Activated T-helper 1 cell treated with anti-CD3 and anti-CD28 coated beads, Interleukin-2, amount 50 U/mL, for 16 hours (primary cell): Measurements from ENCODE around the gene ARF4.
"Not testable (repeated sequence)": the region's sequence is repeated elsewhere in the genome, so short reads cannot be mapped to it uniquely, and the experiment has no call there.

Source experiments
- DNase-seq, 2 donors: peaks; one replicate each; pipeline ENCODE4 v3.0.0-alpha.2; 2020; ENCODE audit warnings: low read depth in 1 of 2, low spot score in 1 of 2

The ARF4 gene

GRCh38 chr3:57597127-57597923 is at the start of gene ARF4:
Gene ARF4, minus strand, starts transcription at chr3:57597344. Its CDS starts 204 bp downstream, at chr3:57597140.
- DNase-seq: peak; percentile 97 to 100

- DNase-seq: no peak
These were observed 49.6 kb upstream of the ARF4 start for GRCh38 chr3:57646723-57647122.

DNA sequence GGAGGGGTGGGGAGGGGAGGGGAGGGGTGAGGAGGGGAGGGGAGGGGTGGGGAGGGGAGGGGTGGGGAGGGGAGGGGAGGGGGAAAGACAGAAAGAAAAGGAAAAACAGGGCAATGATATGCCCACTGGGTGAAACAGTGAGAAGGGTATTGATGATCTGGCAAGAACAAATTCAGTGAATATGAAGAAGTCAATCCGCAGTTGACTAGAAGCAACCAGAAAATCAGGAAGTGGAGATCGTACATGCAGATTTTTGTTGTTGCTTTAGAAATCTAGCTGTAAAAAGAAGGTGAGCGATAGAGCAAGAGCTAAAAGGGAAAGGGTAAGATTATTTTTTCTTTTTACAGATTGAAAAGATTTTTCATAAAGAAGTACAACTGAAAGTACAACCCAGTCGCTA is 47.6 kb upstream of the ARF4 start:
- no peak for DNase-seq

DNA sequence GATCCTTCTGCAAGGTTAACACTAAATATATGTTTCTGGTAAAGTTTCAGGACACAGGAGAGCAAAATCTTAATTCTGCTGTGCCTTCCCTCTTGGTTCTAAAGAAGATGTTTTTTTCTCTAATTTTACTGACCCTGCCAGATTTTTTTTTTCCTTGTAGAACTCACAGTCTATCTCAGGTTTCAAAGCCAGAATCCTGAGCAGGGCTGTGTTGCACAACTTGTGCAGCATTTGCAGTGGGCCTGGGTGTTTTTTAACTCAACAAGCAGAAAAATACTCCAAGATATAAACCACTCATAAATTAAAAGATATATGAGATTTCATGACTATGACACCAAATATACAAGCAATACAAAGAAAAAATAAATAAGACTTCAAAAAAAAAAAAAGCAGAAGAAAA is 40.2 kb upstream of the ARF4 start:
- no peak for DNase-seq

DNA sequence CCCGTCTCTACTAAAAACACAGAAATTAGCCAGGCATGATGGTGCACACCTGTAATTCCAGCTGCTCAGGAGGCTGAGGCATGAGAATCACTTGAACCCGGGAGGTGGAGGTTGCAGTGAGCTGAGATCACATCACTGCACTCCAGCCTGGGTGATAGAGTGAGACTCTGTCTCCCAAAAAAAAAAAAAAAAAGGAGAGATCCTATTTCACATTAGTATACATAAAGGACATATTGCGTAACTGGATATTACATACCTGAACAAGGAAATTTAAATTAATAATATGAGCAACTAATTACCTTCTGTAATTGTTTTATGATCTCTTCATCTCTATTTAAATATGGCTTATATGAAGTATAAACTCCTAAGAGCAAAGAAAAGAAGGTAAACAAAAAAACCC is 37.1 kb upstream of the ARF4 start:
- DNase-seq: not testable (repeated sequence)

GRCh38 chr3:57627976-57628375 is 30.8 kb upstream of the ARF4 start:
- no peak for DNase-seq

DNA sequence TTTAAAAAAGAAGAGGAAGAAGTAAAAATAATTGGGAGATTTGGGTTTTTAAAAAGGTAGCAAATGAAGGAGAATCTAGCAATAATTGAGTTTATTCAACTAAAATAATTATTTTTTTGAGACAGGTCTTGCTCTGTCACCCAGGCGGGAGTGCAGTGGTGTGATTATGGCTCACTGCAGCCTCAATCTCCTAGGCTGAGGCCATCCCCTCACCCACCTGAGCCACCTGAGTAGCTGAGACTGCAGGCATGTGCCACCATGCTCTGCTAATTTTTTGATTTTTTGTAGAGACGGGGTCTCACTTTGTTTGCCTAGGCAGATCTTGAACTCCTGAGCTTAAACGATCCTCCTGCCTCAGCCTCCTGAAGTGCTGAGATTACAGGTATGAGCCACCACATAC is 27.7 kb upstream of the ARF4 start:
- no peak for DNase-seq

- no peak for DNase-seq
These were observed 25.2 kb upstream of the ARF4 start for GRCh38 chr3:57622362-57622761.

GRCh38 chr3:57617739-57618138 is 20.6 kb upstream of the ARF4 start:
- DNase-seq: no peak

DNA sequence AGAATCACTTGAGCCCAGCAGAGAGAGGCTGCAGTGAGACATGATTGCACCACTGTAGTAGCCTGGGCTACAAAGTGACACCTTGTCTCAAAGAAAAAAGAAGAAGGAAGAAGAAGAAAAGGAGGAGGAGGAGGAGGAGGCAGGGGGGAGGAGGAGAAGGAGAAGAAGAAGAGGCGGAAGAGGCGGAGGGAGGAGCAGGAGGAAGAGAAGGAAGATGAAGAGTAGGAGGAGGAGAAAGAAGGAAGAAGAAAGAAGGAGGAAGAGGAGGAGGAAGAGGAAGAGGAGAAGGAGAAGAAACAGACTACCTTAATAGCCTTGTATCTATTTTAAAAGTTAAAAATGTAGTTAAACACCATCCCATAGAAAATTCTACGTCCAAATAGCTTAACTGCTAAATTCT is 19.1 kb upstream of the ARF4 start:
- DNase-seq: no peak

- DNase-seq: not testable (repeated sequence)
These were observed 14.7 kb upstream of the ARF4 start for GRCh38 chr3:57611870-57612269.

GRCh38 chr3:57605683-57606082 is 8.5 kb upstream of the ARF4 start:
- DNase-seq: no peak

- no peak for DNase-seq
These were observed 7.8 kb upstream of the ARF4 start for GRCh38 chr3:57604971-57605370.

GRCh38 chr3:57600195-57600594 is 3.1 kb upstream of the ARF4 start:
- no peak for DNase-seq

DNA sequence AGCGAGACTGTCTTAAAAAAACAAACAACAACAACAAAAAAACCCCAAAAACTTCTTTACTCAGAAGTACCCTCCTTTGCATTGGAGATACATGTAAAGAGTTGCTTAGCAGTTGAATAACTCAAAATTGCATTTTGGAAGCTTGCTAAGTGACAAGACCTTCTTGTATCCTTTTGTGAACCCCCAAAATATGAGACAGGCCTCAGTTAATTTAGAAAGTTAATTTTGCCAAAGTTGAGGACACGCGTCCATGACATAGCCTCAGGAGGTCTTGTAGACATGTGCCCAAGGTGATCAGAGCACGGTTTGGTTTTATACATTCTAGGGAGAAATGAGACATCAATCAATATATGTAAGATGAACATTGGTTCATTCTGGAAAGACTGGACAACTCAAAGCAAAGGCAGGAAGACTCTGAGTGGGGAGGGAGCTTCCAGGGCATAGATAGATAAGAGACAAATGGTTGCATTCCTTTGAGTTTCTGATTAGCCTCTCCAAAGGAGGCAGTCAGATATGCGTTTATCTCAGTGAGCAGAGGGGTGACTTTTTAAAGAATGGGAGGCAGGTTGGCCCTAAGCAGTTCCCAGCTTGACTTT is 1.7 kb upstream of the ARF4 start:
- no peak for DNase-seq

DNA sequence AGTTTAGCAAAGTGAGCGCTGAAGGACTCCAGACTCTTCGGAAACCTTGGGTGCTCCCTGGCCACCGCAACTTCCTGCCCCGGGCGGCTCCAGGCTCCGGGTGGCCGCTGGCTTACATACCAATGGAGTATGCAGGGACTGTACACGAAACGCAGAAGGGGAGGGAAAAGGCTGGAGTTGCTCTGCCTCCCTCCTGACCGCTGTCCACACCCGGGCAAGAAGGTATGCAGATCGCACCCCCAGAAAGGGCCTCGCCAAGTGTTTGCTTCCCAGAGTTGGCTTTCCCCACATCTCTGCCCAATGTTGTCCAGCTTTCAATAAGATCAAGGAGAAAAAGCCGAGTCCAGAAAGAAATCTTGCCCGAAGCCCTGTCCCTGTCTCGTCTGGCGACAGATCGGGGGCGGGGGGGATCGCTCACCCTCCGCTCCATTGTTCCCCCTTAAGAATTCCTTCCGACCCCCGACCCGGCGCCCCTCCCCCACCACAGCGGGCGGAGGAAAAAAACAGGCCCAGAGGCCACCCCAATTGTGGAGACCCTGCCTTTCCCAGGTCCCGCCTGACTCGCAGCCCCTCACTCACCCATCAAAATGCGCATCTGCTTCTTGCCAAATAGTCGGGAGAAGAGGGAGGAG is 533 bp downstream of the ARF4 start:
- DNase-seq: peak; percentile 33 to 49

GRCh38 chr3:57594576-57594975 is 2.6 kb downstream of the ARF4 start:
- no peak for DNase-seq

GRCh38 chr3:57594144-57594543 is 3.0 kb downstream of the ARF4 start:
- no peak for DNase-seq

- DNase-seq: no peak
These were observed 4.8 kb downstream of the ARF4 start for GRCh38 chr3:57592306-57592705.

DNA sequence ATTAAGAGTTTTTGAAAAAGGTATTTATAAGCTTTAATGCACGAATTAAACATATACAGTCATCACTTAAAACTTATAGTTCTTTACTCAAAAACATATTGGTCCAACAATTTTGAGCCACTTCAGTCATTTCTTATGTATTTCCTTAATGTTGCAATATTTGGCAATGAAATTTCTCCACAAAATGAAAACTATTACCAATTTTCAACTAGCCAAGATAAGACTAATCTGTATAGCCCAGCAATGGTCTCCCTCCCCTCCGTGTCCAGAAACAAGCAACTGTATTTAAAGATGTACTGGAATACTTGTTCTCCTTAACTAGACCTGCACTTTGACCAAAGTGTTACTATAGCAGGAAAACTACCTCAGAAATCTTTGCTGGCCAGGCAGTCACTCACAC is 9.2 kb downstream of the ARF4 start:
- DNase-seq: no peak

GRCh38 chr3:57586778-57587177 is 10.4 kb downstream of the ARF4 start:
- DNase-seq: no peak

GRCh38 chr3:57583544-57583943 is 13.6 kb downstream of the ARF4 start:
- no peak for DNase-seq
